Right lobe of liver (tissue), 6 donors: ENCODE measurements around the gene UBE2K. TPM values are rescaled to one million over a fixed set of nuclear protein-coding genes. Genes with fewer than 3 reads are reported as not detected.

ENCODE experiments used
- ATAC-seq, 4 donors: fragments of 200-7000 bp; cut with Tn5 transposase; one replicate each; pipeline ENCODE4 v1.9.1; 2020; ENCODE audit warnings: mild to moderate bottlenecking in 4 of 4, moderate library complexity in 4 of 4
- DNase-seq, 3 donors: peaks; one replicate each; pipeline ENCODE4 v3.0.0-alpha.2; 2020
- H3K27ac ChIP-seq, 3 donors: fragments of 200-600 bp; one replicate each; pipeline ENCODE4 v1.8.0; 2022
- H3K27me3 ChIP-seq, 2 donors: fragments of 200-600 bp; one replicate each; pipeline ENCODE4 v1.8.0; 2022
- H3K36me3 ChIP-seq, 4 donors: fragments of 200-600 bp; sonication (generic) in 1 of 4; one replicate each; pipeline versions ENCODE4 v1.5.1 to v1.8.0; 2017 to 2022; ENCODE audit warnings: control low read depth in 1 of 4
- H3K4me1 ChIP-seq, 4 donors: fragments of 200-600 bp; sonication (generic) in 1 of 4; one replicate each; pipeline versions ENCODE4 v1.5.1 to v1.8.0; 2017 to 2022; ENCODE audit warnings: control low read depth in 1 of 4
- H3K4me3 ChIP-seq, 3 donors: fragments of 200-600 bp; one replicate each; pipeline ENCODE4 v1.8.0; 2022
- H3K9me3 ChIP-seq, 4 donors: fragments of 200-600 bp; sonication (generic) in 1 of 4; one replicate each; pipeline versions ENCODE4 v1.5.1 to v1.8.0; 2017 to 2022; ENCODE audit warnings: control low read depth in 1 of 4
- CTCF ChIP-seq, 4 donors: fragments of 200-600 bp in 3 of 4; fragments of 450-650 bp in 1 of 4; IDR thresholded peaks; one replicate each; pipeline versions ENCODE4 v1.5.1 to v1.8.0; 2016 to 2022; ENCODE audit warnings: antibody characterized with exemption in 4 of 4, mild to moderate bottlenecking in 2 of 4
- POLR2A ChIP-seq: fragments of 450-650 bp; IDR thresholded peaks from one replicate; pipeline ENCODE4 v1.6.1; 2017; ENCODE audit warnings: antibody characterized with exemption, mild to moderate bottlenecking
- WGBS: methylation state at CpG from one replicate; pipeline ENCODE4 v1.1.6; 2018; ENCODE audit warnings: low coverage, low lambda C conversion rate; ENCODE audit not compliant: insufficient coverage; ENCODE audit errors: missing lambda C conversion rate; 5-methylcytosine and 5-hydroxymethylcytosine counted together
- intact Hi-C, 2 donors: fragments of 100-400 bp; cut with DNase I; formaldehyde crosslinking; loops; one replicate each; pipeline versions ENCODE4 v1.11.2 to v1.14.1; 2022
- total RNA-seq, 6 experiments: library from RNA; depleted of rRNA in 2 of 6; stranded (reverse); fragments of >200 nt in 2 of 6; fragmentation: NEBNext Ultra II Directional in 3 of 6; extraction: Animal tissue kit (Norgen Biotek cat#: 25700) in 3 of 6; gene quantifications; one replicate each; pipeline versions ENCODE4 v1.1.0 to v1.2.4, GENCODE V29; 2016 to 2023
- donor health status: DM: no; HTN: yes; CAD: no.
- donor health status: DM: no; HTN: no; CAD: no.
- donor health status: DM: no; HTN: no; CAD: no.
- donor health status: DM: no; HTN: yes; CAD: no.
- donor health status: DM: no; HTN: yes; CAD: no.

The UBE2K gene
- total RNA-seq, 6 experiments from 2014 or later: 20.5 to 54.8 (median 44.0) TPM

DNA sequence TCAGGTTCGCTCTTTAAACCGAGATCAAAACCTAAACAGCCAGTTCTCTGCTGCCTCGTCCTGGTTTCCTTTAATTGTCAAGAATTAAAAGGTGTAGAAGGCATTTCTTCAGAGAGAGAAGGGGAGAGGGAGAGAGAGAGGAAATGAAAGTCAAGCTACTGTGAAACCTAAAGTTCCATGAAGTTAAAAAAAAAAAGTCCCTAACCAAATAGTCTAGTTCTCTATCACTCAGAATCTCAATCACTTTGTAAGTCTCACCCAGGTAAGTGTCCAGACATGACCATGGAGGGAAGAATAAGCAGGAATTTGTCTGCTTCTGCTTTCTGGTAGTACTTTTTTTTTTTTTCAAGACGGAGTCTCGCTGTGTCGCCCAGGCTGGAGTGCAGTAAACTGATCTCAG lies 40.5 kb upstream of the UBE2K start:
- no peak overlapping the region for H3K4me3 ChIP-seq
- ATAC-seq (peak in 1 of 4 donors; percentile 20), DNase-seq (no peak)
- H3K9me3 ChIP-seq: no peaks in the 10 kb centered on the region
- TF ChIP-seq POLR2A (no peak), CTCF (IDR thresholded peaks at IDR 0.05) (no peak)
- peak overlapping the region in 2 of 3 donors; percentile 71 to 77 for H3K27ac ChIP-seq
- H3K4me1 ChIP-seq: peaks cover 0 to 41% (median 14%) of the 10 kb centered on the region in 4 donors
- H3K36me3 ChIP-seq: no peaks in the 10 kb centered on the region
- no peaks in the 10 kb centered on the region for H3K27me3 ChIP-seq
- 68% methylated on average over 6 of the region's 6 CpGs for WGBS
- intact Hi-C loops: no loop called here

GRCh38 chr4:39658756-39659155 lies 39.2 kb upstream of the UBE2K start:
- peaks cover 0 to 41% (median 12%) of the 10 kb centered on the region in 4 donors for H3K4me1 ChIP-seq
- TF ChIP-seq POLR2A: no peak
- TF ChIP-seq CTCF (IDR thresholded peaks at IDR 0.05): peak in 3 of 4 donors; percentile 44 to 62 (median 58)
- no peaks in the 10 kb centered on the region for H3K36me3 ChIP-seq
- WGBS: 48% methylated on average over 3 of the region's 3 CpGs
- no peaks in the 10 kb centered on the region for H3K9me3 ChIP-seq
- no peaks in the 10 kb centered on the region for H3K27me3 ChIP-seq
- no peak overlapping the region for H3K4me3 ChIP-seq
- H3K27ac ChIP-seq: peak overlapping the region in 1 of 3 donors; percentile 45
- intact Hi-C loops: no loop called here
- ATAC-seq: peak in 3 of 4 donors; percentile 3 to 17 (median 13)
- DNase-seq: no peak

GRCh38 chr4:39660045-39660444 lies 37.9 kb upstream of the UBE2K start:
- intact Hi-C loops: no loop called here
- Histone ChIP-seq H3K9me3 (no peaks in the 10 kb centered on the region), H3K27ac (no peak overlapping the region), H3K4me1 (peaks cover 0 to 32% (median 10%) of the 10 kb centered on the region in 4 donors), H3K4me3 (no peak overlapping the region), H3K36me3 (no peaks in the 10 kb centered on the region), H3K27me3 (no peaks in the 10 kb centered on the region)
- TF ChIP-seq POLR2A (no peak), CTCF (IDR thresholded peaks at IDR 0.05) (no peak)
- WGBS: 89% methylated on average over 6 of the region's 6 CpGs
- ATAC-seq (no peak), DNase-seq (no peak)

GRCh38 chr4:39660757-39661156 lies 37.2 kb upstream of the UBE2K start:
- H3K4me1 ChIP-seq: peaks cover 0 to 25% (median 7%) of the 10 kb centered on the region in 4 donors
- no peak overlapping the region for H3K27ac ChIP-seq
- intact Hi-C loops: no loop called here
- TF ChIP-seq POLR2A (no peak), CTCF (IDR thresholded peaks at IDR 0.05) (no peak)
- H3K27me3 ChIP-seq: no peaks in the 10 kb centered on the region
- ATAC-seq: no peak
- WGBS: 94% methylated on average over 3 of the region's 6 CpGs
- no peak for DNase-seq
- H3K36me3 ChIP-seq: no peaks in the 10 kb centered on the region
- no peaks in the 10 kb centered on the region for H3K9me3 ChIP-seq
- no peak overlapping the region for H3K4me3 ChIP-seq

DNA sequence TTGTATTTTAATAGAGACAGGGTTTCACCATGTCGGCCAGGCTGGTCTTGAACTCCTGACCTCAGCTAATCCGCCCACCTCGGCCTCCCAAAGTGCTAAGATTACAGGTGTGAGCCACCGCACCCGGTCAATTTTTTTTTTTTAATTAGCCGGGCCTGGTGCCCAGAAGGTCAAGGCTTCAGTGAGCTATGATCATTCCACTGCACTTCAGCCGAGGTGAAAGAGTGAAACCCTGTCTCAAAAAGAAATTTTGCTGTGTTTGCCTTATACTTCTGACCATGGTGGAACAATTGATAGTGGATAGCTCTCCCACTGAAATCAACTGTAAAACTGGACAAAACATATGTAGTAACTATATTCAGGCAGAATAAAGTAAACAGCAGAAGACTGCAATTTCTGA lies 35.3 kb upstream of the UBE2K start:
- no peaks in the 10 kb centered on the region for H3K27me3 ChIP-seq
- no peak for DNase-seq
- no CpG with 5 or more reads among the region's 7 CpGs for WGBS
- no peak overlapping the region for H3K4me3 ChIP-seq
- intact Hi-C loops: no loop called here
- H3K4me1 ChIP-seq: peaks cover 0 to 7% (median 0%) of the 10 kb centered on the region in 4 donors
- H3K9me3 ChIP-seq: no peaks in the 10 kb centered on the region
- H3K36me3 ChIP-seq: no peaks in the 10 kb centered on the region
- peak; percentile 36 to 62 (median 46) for ATAC-seq
- H3K27ac ChIP-seq: no peak overlapping the region
- TF ChIP-seq CTCF (IDR thresholded peaks at IDR 0.05) (no peak), POLR2A (no peak)
